Upper lobe of left lung (tissue), 4 donors: ENCODE results near the gene BBS9.

Experiments
- CTCF ChIP-seq, 6 experiments: fragments of 450-650 bp in 4 of 6; fragments of 200-600 bp in 2 of 6; sonication (generic) in 2 of 6; IDR thresholded peaks; one replicate each; pipeline ENCODE4 v1.5.1; 2016 to 2019; ENCODE audit warnings: antibody characterized with exemption in 6 of 6
- EP300 ChIP-seq, 4 donors: sonication (generic); formaldehyde crosslinking; IDR thresholded peaks; one replicate each; pipeline ENCODE4 v1.5.1; 2017; ENCODE audit warnings: antibody characterized with exemption in 4 of 4, control low read depth in 2 of 4
- POLR2A ChIP-seq, 4 donors: fragments of 450-650 bp; IDR thresholded peaks; one replicate each; pipeline ENCODE4 v1.5.1; 2016 to 2017; ENCODE audit warnings: antibody characterized with exemption in 4 of 4, mild to moderate bottlenecking in 2 of 4
- POLR2AphosphoS5 ChIP-seq, 2 donors: sonication (generic); formaldehyde crosslinking; IDR thresholded peaks; one replicate each; pipeline ENCODE4 v1.5.1; 2017; ENCODE audit warnings: antibody characterized with exemption in 2 of 2

DNA sequence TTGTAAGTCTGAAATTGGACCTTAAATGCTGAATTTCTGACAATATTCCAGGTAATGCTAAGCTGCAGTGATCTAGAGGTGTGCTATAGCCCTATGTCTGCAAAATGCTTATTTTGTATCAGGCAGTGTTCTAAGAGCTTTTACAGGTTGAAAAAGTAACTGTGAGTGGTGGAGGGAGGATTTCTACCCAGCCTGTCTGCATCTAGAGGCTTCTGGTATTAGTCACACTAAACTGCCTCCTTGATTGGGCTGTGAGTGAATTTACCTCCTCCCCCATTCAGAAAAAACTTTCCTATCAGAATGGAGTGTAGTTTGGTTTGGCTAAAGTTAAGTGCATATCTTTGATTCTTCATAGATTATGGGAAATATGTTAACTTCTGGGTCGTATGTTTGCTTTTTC is 56.8 kb downstream of the BBS9 start:
- TF ChIP-seq CTCF (IDR thresholded peaks at IDR 0.05) (no peak), POLR2AphosphoS5 (IDR thresholded peaks at IDR 0.05) (no peak), POLR2A (IDR thresholded peaks at IDR 0.05) (no peak), EP300 (IDR thresholded peaks at IDR 0.05) (no peak)
